ENCODE results near the gene ANKRD9. TPM values are rescaled to one million over a fixed set of nuclear protein-coding genes. Genes with fewer than 3 reads are reported as not detected.

The ANKRD9 gene
- 100 to 1,000 TPM in 1 of 2 donors, 10 to 100 TPM in 1; 99.8 to 106 TPM for total RNA-seq

GRCh38 chr14:102509746-102510615 lies at the start of gene ANKRD9:
Gene ANKRD9 (minus strand): TSS chr14:102509776. CDS start chr14:102507889, 1,887 bp downstream.

Small RNA genes within 50 kb of the gene (small RNA-seq; reads per million reads assigned to genes)
- gene MIR4309 = 0 reads per million in 2 donors

Other genes with a start within 250 kb of the ANKRD9 start
- gene MOK, start 204.6 kb downstream of the ANKRD9 start, total RNA-seq = 10 to 100 TPM; 39.3 to 89.5 TPM
- gene ZNF839, start 190.0 kb downstream of the ANKRD9 start, total RNA-seq = 10 to 100 TPM; 10.7 to 13.4 TPM
- gene CINP, start 146.9 kb downstream of the ANKRD9 start, total RNA-seq = 10 to 100 TPM; 49.2 to 76.9 TPM
- gene TECPR2, start 146.8 kb downstream of the ANKRD9 start, total RNA-seq = 10 to 100 TPM; 25.0 to 59.2 TPM
- gene RCOR1, start 82.9 kb upstream of the ANKRD9 start, total RNA-seq = 10 to 100 TPM in 1 of 2 donors, 1 to 10 TPM in 1; 9.6 to 14.0 TPM

All from melanocyte of skin (primary cell).